IPS DF 19.7 (cell line): ENCODE data around the gene TTC23.
"Not testable (repeated sequence)": the region's sequence is repeated elsewhere in the genome, so short reads cannot be mapped to it uniquely, and the experiment has no call there.

Source experiments
- DNase-seq: peaks from one replicate; pipeline ENCODE4 v3.0.0-alpha.2; 2013; ENCODE audit warnings: low read depth, low spot score

Gene TTC23

DNA sequence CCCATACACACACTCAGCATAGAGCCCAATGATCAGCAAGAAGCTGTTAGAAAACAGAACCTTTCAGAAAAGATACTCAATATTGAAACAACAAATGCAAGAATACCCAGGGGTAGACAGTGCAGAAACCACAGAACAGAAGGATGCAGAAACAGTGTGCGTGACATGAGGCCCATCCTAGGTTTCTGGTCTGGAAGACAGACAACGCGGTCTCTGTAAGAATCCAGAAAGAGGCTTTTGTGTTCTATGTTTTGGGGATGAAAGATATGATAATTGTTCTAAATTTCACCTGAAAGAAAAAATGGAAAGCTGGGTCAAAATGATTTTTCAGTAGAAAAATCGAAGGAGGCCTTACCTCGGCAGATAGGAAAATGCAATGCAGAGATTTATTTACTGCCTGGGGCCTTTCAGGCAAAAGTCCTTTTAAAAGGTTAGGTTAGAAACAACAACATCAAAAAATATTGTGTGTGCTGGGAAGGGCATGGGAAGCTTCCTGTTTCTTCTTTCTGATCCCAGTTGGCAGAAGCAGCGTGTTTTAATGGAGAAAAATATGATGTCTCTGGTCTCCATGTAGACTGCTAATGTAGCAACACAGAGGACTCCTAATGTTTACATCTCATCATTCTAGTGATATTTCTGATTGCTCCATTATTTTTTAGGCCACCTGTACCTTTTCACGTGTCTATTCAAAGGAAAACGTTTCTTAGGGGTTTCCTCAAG is 127.5 kb downstream of the TTC23 start:
- DNase-seq: no peak

DNA sequence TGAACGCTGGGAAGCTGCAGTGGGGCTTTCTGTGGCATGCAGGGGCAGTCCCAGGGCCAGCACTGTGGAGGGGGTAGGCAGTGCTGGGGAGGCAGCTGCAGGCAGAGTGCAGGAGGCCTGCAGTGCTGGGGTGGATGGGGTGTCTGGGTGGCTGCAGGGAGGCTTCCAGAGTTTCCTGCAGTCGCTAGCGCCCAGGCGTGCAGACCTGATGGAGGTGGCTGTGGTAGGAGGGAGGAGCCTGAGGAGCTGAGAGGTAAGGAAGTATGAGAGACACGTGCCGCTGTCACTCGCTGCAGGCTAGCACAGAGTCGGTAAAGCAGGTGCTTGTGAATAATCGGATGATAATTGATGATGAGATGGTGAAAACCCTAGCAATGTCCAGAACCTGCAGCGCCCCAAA is 128.2 kb downstream of the TTC23 start:
- DNase-seq: no peak

- no peak for DNase-seq
Measured at GRCh38 chr15:99120050-99120777, 129.2 kb downstream of the TTC23 start.

DNA sequence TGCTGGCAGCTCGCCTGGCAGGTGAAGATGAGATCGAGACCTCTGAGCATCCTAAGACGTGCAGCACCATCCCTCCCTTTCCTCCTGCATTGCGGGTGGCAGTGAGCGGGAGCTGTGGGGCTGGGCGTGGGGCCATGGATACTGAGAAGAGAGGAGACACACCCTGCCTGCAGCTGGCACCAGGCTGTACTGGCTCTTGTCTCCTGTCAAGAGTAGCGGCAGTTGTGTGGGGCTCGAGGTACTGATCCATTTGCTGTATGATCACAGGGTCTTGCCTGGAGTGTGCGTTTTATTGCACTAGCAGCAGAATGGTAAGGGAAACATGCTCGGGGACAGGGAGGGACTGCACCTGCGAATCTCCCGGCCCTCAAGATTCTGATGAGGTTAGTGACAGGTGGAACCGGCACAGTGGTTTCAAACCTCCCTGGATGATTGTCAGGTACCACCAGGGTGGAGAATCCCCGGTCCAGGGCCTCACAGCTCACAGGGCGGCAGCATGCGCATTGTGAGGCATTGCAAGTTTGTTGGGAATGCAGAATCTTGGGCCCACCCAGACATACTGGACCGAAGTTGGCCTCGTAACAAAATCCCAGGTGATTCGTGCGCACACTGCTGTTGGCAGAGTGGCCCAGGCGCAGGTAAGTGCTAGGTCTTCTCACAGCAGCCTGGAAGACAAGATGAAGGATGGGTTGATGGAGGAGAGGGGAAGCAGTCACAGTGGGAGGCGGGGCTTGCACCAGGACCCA is 130.4 kb downstream of the TTC23 start:
- no peak for DNase-seq

DNA sequence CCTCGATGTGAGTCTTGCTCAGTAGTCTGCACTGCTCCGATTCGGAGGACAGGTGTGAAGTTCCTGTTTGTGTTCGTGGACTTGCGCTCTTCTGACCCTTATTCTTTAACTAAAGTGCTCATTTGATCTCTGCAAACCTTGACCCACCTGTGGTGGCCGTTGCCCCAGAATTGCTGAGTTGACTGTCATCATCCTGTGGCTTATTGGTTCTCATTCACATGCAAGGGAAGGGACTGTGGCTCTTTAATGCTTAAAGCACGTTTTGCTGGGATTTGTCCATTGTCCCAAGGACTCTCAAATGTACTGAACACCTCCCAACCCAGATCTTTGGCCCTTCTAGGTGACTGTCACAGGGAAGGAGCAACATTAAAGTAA is 131.1 kb downstream of the TTC23 start:
- no peak for DNase-seq

DNA sequence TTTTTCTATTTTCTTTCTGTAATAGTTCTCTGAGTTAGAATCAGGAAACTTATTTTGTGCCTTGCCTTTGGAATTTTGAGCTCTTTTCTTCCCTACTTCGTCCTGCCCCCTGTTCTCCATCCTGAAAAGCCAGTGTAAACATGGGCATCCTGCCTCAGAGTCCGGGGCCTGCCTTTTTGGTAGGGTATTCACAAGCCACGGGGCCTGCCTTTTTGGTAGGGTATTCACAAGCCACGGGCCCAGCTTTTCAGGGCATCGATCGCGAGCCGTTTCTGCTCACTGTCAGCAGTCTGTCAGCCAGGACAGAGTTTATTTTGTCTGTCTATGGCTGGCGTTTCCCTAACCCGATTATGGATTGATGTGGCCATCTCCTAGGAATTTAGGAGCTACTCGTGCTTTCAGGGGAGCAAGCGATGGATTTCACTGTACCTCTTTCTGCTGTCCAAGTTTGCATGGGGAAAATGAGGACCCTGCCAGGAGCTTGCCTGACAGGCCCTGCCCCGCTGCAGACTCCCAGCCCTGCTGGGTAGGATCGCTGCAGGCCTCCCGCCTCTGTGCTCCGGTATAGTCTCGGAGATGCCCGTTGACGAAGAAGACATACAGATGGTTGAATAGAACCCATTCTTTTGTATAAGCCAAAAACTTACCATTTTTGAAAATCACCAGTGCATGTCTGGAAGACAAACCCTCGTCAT is 131.7 kb downstream of the TTC23 start:
- DNase-seq: no peak

DNA sequence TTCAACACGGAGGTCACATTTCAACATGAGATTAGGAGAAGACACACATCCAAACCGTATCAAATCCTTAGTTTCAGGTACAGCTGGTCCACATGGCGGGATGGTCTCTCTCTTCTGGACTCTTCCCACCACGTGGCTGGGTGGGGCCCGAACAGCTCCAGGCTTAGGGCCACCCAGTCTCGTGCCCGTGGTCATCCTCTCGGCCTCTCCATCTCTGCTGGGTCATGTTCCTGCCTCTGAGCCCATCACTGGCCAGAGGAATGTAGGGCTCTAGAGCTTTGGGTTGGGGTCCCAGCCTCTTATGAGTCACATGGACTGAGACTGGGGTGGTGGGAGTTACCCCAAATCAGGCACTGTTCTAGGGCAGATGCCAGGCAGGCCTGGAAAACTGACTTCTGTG is 132.3 kb downstream of the TTC23 start:
- DNase-seq: no peak

DNA sequence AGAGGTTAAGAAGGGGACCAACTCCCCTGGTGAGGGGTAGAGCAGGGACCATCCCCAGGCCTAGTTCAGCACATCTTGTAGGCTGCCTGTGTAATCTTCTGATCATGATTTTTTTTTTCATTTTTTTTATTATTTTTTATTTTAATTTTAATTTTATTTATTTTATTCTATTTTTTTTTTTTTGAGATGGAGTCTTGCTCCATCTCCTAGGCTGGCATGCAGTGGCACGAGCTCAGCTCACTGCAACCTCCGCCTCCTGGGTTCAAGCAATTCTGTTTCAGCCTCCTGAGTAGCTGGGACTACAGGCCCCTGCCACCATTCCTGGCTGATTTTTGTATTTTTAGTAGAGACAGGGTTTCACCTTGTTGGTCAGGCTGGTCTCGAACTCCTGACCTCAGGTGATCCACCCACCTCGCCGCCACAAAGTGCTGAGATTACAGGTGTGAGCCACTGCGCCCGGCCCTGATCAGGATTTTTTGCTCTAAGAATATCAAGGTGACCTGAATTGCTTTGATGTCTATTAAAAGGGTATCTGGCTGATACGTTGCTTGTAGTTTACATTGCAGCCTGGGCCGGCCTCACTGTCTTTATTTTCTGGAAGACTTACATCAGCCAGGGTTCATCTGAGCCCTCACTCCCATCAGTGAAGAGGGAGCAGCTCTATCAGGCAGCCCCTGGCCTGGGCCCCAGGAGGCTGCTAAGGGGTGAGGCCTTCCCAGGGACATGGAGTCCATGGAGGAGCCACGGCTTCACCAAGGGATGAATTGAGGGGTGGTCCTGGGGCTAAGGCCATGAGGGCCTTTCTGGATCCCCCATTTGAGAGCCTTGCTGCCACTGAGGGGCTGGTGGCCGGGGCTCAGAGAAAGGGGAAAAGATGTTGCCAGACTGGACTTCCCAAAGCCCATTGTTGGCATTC is 133.8 kb downstream of the TTC23 start:
- DNase-seq: no peak

- no peak for DNase-seq
Measured at GRCh38 chr15:99114511-99115299, 134.7 kb downstream of the TTC23 start.

DNA sequence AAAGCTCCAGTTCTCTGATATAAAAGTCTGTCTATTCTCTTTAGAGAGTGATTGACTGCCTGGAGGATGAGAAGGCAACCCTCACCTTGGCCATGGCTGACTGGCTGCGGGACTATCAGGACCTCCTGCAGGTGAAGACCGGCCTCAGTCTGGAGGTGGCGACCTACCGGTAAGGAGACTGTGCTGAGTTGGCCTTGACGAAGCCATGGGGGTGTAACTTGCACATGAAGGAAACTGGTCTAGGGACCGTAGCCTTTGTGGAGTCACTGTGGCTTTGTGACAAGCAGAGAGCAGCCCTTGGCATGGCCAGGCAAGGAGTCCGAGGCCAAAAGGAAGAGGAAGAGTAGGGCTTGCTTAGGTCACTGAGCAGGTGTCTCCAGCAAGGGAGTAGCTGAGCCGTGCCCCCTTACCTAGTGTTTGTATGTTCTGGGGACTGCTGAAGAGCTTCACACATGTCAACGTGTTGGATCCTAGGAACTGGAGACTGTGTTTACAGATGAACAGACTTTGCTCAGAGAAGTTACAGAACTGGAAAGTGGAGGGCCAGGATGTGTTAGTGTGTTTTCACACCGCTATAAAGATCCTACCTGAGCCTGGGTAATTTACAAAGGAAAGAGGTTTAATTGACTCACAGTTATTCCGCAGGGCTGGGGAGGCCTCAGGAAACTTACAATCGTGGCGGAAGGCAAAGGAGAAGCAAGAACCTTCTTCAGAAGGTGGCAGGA is 135.7 kb downstream of the TTC23 start:
- no peak for DNase-seq

DNA sequence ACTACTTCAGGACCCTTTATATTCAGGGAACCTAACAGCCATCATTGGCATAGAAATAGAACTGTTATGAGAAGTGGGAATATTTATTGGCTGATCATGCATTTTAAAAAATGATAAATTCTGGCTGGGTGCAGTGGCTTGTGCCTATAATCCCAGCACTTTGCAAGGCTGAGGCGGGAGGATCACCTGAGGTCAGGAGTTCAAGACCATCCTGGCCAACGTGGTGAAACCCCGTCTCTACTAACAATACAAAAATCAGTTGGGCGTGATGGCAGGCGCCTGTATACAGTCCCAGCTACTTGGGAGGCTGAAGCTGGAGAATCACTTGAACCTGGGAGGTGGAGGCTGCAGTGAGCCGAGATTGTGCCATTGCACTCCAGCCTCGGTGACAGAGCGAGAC is 137.7 kb downstream of the TTC23 start:
- not testable (repeated sequence) for DNase-seq

GRCh38 chr15:99110581-99111320 is 138.6 kb downstream of the TTC23 start:
- DNase-seq: no peak

DNA sequence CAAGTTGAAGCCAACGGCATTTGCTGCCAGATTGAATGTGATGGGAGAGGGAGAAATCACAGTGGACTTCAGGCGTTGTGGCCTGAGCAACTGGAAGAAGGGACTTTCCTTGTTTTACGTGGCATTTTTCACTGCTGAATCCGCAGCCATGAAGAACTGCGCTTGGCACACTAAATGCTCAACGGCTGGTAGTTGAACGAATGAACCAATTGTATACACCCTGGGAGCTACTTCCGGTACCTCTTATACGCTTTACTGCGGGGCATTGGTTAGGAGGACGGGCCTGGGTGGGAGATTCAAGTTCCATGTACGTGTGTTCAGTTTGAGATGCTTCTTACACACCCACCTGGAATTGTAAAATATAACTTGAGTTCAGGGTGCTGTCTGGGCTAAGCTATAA is 139.3 kb downstream of the TTC23 start:
- no peak for DNase-seq

DNA sequence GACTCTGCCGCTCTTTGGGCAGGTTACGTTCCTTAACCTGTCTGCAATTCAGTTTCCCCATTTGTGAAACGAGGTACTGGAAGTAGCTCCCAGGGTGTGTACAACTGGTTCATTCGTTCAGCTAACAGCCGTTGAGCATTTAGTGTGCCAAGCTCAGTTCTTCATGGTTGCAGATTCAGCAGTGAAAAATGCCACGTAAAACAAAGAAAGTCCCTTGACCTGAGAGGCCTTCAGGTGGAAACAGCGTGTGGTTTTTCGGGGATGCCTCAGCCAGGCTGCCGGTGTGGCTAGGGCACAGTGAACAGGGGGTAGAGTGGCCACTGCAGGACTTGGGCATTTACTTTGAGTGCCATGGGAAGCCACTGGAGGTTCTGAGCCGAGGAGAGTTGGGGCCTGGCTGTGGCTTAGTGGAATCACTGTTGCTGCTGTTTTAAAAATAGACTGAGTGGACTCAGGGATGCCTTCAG is 139.8 kb downstream of the TTC23 start:
- no peak for DNase-seq

GRCh38 chr15:99108993-99109392 is 140.4 kb downstream of the TTC23 start:
- DNase-seq: no peak

GRCh38 chr15:99106417-99107220 is 142.8 kb downstream of the TTC23 start:
- DNase-seq: no peak

- DNase-seq: no peak
Measured at GRCh38 chr15:99105514-99106341, 143.7 kb downstream of the TTC23 start.
